Spleen (tissue), 11 donors: Measurements from ENCODE around the gene C17orf114.

Experiments used
- DNase-seq: peaks from one replicate; pipeline ENCODE4 v3.0.0-alpha.2; 2020
- H3K27ac ChIP-seq, 8 donors: fragments of 200-600 bp; sonication (generic) in 7 of 8; 1 replicate in 4 of 8; 2 replicates in 4 of 8; pipeline versions ENCODE4 v1.5.0 to v1.8.0; 2016 to 2021; ENCODE audit warnings: inconsistent platforms in 4 of 8, mild to moderate bottlenecking in 4 of 8, moderate library complexity in 1 of 8
- H3K27me3 ChIP-seq, 7 donors: fragments of 200-600 bp; sonication (generic) in 6 of 7; replicated peaks in 1 of 7; 1 replicate in 4 of 7; 2 replicates in 3 of 7; pipeline versions ENCODE4 v1.5.0 to v1.8.0; 2016 to 2021; ENCODE audit warnings: inconsistent platforms in 3 of 7, mild to moderate bottlenecking in 1 of 7
- H3K36me3 ChIP-seq, 6 donors: fragments of 200-600 bp; sonication (generic) in 5 of 6; 1 replicate in 4 of 6; 2 replicates in 2 of 6; pipeline versions ENCODE4 v1.5.0 to v1.8.0; 2016 to 2021; ENCODE audit warnings: inconsistent platforms in 2 of 6
- H3K4me1 ChIP-seq, 6 donors: fragments of 200-600 bp; sonication (generic) in 5 of 6; 1 replicate in 3 of 6; 2 replicates in 3 of 6; pipeline versions ENCODE4 v1.5.0 to v1.8.0; 2016 to 2021; ENCODE audit warnings: inconsistent platforms in 3 of 6
- H3K4me3 ChIP-seq, 8 donors: fragments of 200-600 bp; sonication (generic) in 7 of 8; 1 replicate in 4 of 8; 2 replicates in 4 of 8; pipeline versions ENCODE4 v1.5.0 to v1.8.0; 2016 to 2021; ENCODE audit warnings: inconsistent platforms in 4 of 8, mild to moderate bottlenecking in 4 of 8, moderate library complexity in 2 of 8
- H3K9me3 ChIP-seq, 8 donors: fragments of 200-600 bp; sonication (generic) in 7 of 8; 1 replicate in 4 of 8; 2 replicates in 4 of 8; pipeline versions ENCODE4 v1.5.0 to v1.8.0; 2016 to 2021; ENCODE audit warnings: inconsistent platforms in 4 of 8
- POLR2A ChIP-seq, 3 donors: fragments of 450-650 bp; IDR thresholded peaks; one replicate each; pipeline ENCODE4 v1.5.1; 2017; ENCODE audit warnings: antibody characterized with exemption in 3 of 3, mild to moderate bottlenecking in 1 of 3
- POLR2AphosphoS5 ChIP-seq, 3 donors: sonication (generic); formaldehyde crosslinking; IDR thresholded peaks; one replicate each; pipeline ENCODE4 v1.5.1; 2017; ENCODE audit warnings: antibody characterized with exemption in 3 of 3
- WGBS, 5 donors: extraction: QIAGEN DNeasy Blood & Tissue Kit in 3 of 5; methylation state at CpG; one replicate each; pipeline versions ENCODE4 v1.1.5 to v1.1.7; 2013 to 2018; 5-methylcytosine and 5-hydroxymethylcytosine counted together
- intact Hi-C: fragments of 100-400 bp; cut with DNase I; formaldehyde crosslinking; loops from one replicate; pipeline ENCODE4 v1.15.0; 2023; ENCODE audit warnings: low total_unique reads
- TF ChIP-seq, protein P1 (sequence below), 11 experiments: fragments of 200-600 bp in 7 of 11; fragments of 450-650 bp in 4 of 11; sonication (generic) in 4 of 11; IDR thresholded peaks in 8 of 11; conservative IDR thresholded peaks in 3 of 11; 1 replicate in 7 of 11; 2 replicates in 4 of 11; pipeline versions ENCODE4 v1.4.0 to v1.8.0; 2016 to 2021; ENCODE audit warnings: antibody characterized with exemption in 11 of 11, inconsistent platforms in 4 of 11, mild to moderate bottlenecking in 1 of 11
- donor health status: healthy with polysubstance abuse.
- donor health status: DM: no; HTN: no; CAD: no; lungs with moderate emphysema.
- donor health status: DM: no; HTN: no; CAD: no.
- donor health status: Bipolar disorder and iron deficiency.
- donor health status: healthy.
- donor health status: DM: no; HTN: no; CAD: no.
- donor health status: DM: yes; HTN: yes; CAD: no.

Gene C17orf114

DNA sequence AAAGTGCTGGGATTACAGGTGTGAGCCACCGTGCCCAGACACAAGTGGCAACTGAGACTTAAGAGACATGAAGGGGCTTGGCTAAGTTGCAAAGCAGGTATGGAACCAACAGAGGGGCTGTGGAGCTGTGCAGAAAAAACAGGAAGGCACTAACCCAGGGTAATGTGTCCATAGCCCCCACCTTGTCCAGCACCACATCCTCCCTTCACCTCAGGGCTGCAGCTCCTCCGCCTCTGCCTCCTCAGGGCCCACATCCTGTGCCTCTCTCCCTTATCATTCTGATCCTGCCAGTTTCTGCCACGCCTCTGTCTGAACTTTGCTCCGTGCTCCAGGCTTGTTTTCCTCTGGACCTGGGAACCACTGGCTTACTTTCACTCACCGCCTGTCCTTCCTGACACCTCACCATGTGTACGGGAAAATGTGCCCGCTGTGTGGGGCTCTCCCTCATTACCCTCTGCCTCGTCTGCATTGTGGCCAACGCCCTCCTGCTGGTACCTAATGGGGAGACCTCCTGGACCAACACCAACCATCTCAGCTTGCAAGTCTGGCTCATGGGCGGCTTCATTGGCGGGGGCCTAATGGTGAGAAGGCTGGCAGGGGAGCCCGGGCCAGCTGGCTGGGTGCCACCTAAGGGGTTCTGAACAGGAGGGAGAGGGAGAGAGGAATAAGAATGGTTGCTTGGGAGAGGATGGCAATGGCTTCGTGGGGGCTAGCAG is 30.5 kb downstream of the C17orf114 start, which contains the start of gene TM4SF5:
TSS of gene TM4SF5 (plus strand) at position 368 of the 716 bp plus-strand sequence. CDS start at position 405, 37 bp downstream.
- intact Hi-C loops: no loop called here
- Histone ChIP-seq H3K4me1 (peaks cover 0 to 14% (median 5%) of the 10 kb centered on the region in 6 donors), H3K27me3 (peaks cover 0 to 4% (median 0%) of the 10 kb centered on the region in 7 donors), H3K36me3 (no peaks in the 10 kb centered on the region), H3K4me3 (no peak within 1 kb of the TSS), H3K27ac (peak within 1 kb of the TSS in 3 of 8 donors; percentile 13 to 40 (median 36)), H3K9me3 (no peaks in the 10 kb centered on the region)
- WGBS, 5 donors: 55 to 64% (median 63%) methylated on average over 13 of the region's 13 CpGs
- no peak for DNase-seq
- TF ChIP-seq, protein P1, sequence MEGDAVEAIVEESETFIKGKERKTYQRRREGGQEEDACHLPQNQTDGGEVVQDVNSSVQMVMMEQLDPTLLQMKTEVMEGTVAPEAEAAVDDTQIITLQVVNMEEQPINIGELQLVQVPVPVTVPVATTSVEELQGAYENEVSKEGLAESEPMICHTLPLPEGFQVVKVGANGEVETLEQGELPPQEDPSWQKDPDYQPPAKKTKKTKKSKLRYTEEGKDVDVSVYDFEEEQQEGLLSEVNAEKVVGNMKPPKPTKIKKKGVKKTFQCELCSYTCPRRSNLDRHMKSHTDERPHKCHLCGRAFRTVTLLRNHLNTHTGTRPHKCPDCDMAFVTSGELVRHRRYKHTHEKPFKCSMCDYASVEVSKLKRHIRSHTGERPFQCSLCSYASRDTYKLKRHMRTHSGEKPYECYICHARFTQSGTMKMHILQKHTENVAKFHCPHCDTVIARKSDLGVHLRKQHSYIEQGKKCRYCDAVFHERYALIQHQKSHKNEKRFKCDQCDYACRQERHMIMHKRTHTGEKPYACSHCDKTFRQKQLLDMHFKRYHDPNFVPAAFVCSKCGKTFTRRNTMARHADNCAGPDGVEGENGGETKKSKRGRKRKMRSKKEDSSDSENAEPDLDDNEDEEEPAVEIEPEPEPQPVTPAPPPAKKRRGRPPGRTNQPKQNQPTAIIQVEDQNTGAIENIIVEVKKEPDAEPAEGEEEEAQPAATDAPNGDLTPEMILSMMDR (IDR thresholded peaks at IDR 0.05 in 8 of 11, conservative IDR thresholded peaks at IDR 0.05 in 3 of 11): no peak
- TF ChIP-seq POLR2AphosphoS5 (IDR thresholded peaks at IDR 0.05): no peak
- no peak for TF ChIP-seq POLR2A (IDR thresholded peaks at IDR 0.05)

DNA sequence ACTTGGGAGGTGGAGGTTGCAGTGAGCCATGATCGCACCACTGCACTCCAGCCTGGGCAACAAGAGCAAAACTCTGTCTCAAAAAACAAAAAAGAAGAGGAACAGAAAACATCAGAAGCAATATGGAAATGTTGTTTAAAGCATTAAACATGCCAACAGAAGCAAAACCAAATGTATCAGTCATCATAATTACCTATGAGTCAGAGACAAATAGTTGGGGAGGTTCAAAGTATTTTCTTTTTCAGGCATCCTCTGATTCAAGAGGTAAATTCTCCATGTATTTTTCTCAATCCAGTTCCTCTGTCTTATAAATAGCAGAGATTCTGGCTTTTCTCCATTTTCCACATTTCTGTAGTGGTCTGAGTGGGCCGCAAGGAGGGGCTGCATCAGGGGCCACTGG is 32.5 kb downstream of the C17orf114 start:
- peaks cover 0 to 4% (median 0%) of the 10 kb centered on the region in 7 donors for H3K27me3 ChIP-seq
- WGBS, 5 donors: 91 to 98% (median 97%) methylated on average over 2 of the region's 2 CpGs
- peaks cover 0 to 30% (median 7%) of the 10 kb centered on the region in 6 donors for H3K4me1 ChIP-seq
- DNase-seq: no peak
- H3K9me3 ChIP-seq: no peaks in the 10 kb centered on the region
- H3K27ac ChIP-seq: no peak overlapping the region
- H3K36me3 ChIP-seq: no peaks in the 10 kb centered on the region
- intact Hi-C loops: no loop called here
- TF ChIP-seq, protein P1 (IDR thresholded peaks at IDR 0.05 in 8 of 11, conservative IDR thresholded peaks at IDR 0.05 in 3 of 11): no peak
- TF ChIP-seq POLR2AphosphoS5 (IDR thresholded peaks at IDR 0.05) (no peak), POLR2A (IDR thresholded peaks at IDR 0.05) (no peak)
- H3K4me3 ChIP-seq: no peak overlapping the region

DNA sequence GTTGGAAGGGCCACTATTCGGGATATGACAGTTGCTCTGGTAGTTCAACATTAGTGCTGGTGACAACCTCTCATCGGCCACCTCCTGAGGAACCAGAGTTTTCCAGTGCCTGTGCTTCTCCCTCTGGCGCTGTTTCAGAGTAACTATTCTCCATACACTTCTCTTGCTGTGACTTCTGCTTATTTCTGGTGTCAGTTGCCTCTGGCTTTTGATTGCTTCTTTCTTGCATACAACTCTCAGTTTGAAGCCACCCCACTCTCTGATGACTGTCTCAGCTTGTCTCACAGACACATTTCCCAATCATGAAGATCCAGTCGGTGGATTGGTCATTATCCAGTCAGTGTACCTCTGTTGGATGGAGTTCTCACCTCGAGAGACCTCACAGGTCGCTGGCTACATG is 33.8 kb downstream of the C17orf114 start:
- intact Hi-C loops: no loop called here
- Histone ChIP-seq H3K9me3 (no peaks in the 10 kb centered on the region), H3K36me3 (no peaks in the 10 kb centered on the region), H3K4me1 (peaks cover 0 to 37% (median 9%) of the 10 kb centered on the region in 6 donors), H3K27ac (peak overlapping the region in 3 of 8 donors; percentile 52 to 87 (median 62)), H3K4me3 (no peak overlapping the region), H3K27me3 (peaks cover 0 to 4% (median 0%) of the 10 kb centered on the region in 7 donors)
- no peak for DNase-seq
- 74 to 86% (median 79%) methylated on average over 6 of the region's 6 CpGs for WGBS, 5 donors
- TF ChIP-seq POLR2A (IDR thresholded peaks at IDR 0.05): no peak
- TF ChIP-seq POLR2AphosphoS5 (IDR thresholded peaks at IDR 0.05): peak in 1 of 3 donors; percentile 45

DNA sequence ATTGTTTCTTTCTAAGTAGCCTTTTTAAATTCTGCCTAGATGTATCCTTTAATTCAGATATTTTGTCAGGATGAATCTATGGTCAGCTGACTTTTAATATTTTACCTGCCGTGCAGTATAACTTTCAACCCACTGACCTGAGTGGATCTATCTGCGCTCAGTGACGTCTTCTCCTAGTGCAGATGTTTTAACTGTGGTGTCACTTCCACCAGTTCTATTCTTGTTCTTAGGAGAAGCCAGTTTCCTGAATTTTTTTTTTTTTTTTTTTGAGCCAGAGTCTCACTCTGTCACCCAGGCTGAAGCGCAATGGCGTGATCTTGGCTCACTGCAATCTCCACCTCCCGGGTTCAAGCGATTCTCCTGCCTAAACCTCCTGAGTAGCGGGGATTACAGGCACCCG is 35.4 kb downstream of the C17orf114 start:
- no peaks in the 10 kb centered on the region for H3K36me3 ChIP-seq
- peak overlapping the region in 6 of 8 donors; percentile 73 to 87 (median 82) for H3K27ac ChIP-seq
- no peaks in the 10 kb centered on the region for H3K9me3 ChIP-seq
- H3K4me3 ChIP-seq: no peak overlapping the region
- 70 to 76% (median 73%) methylated on average over 9 of the region's 9 CpGs for WGBS, 5 donors
- TF ChIP-seq POLR2A (IDR thresholded peaks at IDR 0.05) (no peak), POLR2AphosphoS5 (IDR thresholded peaks at IDR 0.05) (no peak)
- TF ChIP-seq, protein P1 (IDR thresholded peaks at IDR 0.05 in 8 of 11, conservative IDR thresholded peaks at IDR 0.05 in 3 of 11): no peak
- peaks cover 0 to 35% (median 9%) of the 10 kb centered on the region in 6 donors for H3K4me1 ChIP-seq
- H3K27me3 ChIP-seq: no peaks in the 10 kb centered on the region
- DNase-seq: no peak
- intact Hi-C loops: no loop called here
